ENCODE measurements around the gene DCP1B. TPM values are rescaled to one million over a fixed set of nuclear protein-coding genes. Genes with fewer than 3 reads are reported as not detected.

DCP1B gene
- total RNA-seq, 1 donor from 2014 or later, result 23.3 TPM

- H3K4me1 ChIP-seq, result no peaks in the 10 kb centered on the region
- no peak for DNase-seq (ENCODE audit: low spot score in 2 of 2)
- H3K27ac ChIP-seq, result no peak overlapping the region
- H3K27me3 ChIP-seq, result no peaks in the 10 kb centered on the region
- no peak overlapping the region for H3K4me3 ChIP-seq
- intact Hi-C loops (cut with DNase I), result no loop called here
- H3K9me3 ChIP-seq, result no peaks in the 10 kb centered on the region
- TF ChIP-seq, protein P1, sequence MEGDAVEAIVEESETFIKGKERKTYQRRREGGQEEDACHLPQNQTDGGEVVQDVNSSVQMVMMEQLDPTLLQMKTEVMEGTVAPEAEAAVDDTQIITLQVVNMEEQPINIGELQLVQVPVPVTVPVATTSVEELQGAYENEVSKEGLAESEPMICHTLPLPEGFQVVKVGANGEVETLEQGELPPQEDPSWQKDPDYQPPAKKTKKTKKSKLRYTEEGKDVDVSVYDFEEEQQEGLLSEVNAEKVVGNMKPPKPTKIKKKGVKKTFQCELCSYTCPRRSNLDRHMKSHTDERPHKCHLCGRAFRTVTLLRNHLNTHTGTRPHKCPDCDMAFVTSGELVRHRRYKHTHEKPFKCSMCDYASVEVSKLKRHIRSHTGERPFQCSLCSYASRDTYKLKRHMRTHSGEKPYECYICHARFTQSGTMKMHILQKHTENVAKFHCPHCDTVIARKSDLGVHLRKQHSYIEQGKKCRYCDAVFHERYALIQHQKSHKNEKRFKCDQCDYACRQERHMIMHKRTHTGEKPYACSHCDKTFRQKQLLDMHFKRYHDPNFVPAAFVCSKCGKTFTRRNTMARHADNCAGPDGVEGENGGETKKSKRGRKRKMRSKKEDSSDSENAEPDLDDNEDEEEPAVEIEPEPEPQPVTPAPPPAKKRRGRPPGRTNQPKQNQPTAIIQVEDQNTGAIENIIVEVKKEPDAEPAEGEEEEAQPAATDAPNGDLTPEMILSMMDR (IDR thresholded peaks at IDR 0.05), result no peak
- H3K36me3 ChIP-seq, result no peaks in the 10 kb centered on the region
Observed at GRCh38 chr12:2027351-2027750, 23.1 kb upstream of the DCP1B start.

- Histone ChIP-seq H3K27me3 (no peaks in the 10 kb centered on the region), H3K4me1 (no peaks in the 10 kb centered on the region), H3K36me3 (no peaks in the 10 kb centered on the region), H3K9me3 (no peaks in the 10 kb centered on the region), H3K27ac (no peak overlapping the region), H3K4me3 (no peak overlapping the region)
- no peak for DNase-seq (ENCODE audit: low spot score in 2 of 2)
- intact Hi-C loops (cut with DNase I), result no loop called here
- TF ChIP-seq, protein P1 (IDR thresholded peaks at IDR 0.05), result no peak
Observed at GRCh38 chr12:2023365-2023764, 19.1 kb upstream of the DCP1B start.

- intact Hi-C loops (cut with DNase I), result no loop called here
Observed at GRCh38 chr12:2020511-2020910, 16.3 kb upstream of the DCP1B start.

GRCh38 chr12:2019126-2019525, 14.9 kb upstream of the DCP1B start:
- H3K4me1 ChIP-seq, result no peaks in the 10 kb centered on the region
- intact Hi-C loops (cut with DNase I), result no loop called here

More at GRCh38 chr12:2020511-2020910, 16.3 kb upstream of the DCP1B start:
- Histone ChIP-seq H3K27ac (no peak overlapping the region), H3K9me3 (no peaks in the 10 kb centered on the region), H3K27me3 (no peaks in the 10 kb centered on the region), H3K4me3 (no peak overlapping the region), H3K4me1 (no peaks in the 10 kb centered on the region), H3K36me3 (no peaks in the 10 kb centered on the region)
- TF ChIP-seq, protein P1 (IDR thresholded peaks at IDR 0.05), result no peak
- no peak for DNase-seq (ENCODE audit: low spot score in 2 of 2)

GRCh38 chr12:2018391-2018790, 14.1 kb upstream of the DCP1B start:
- no peak for DNase-seq (ENCODE audit: low spot score in 2 of 2)
- H3K27ac ChIP-seq, result no peak overlapping the region
- intact Hi-C loops (cut with DNase I), result no loop called here

More at GRCh38 chr12:2019126-2019525, 14.9 kb upstream of the DCP1B start:
- TF ChIP-seq, protein P1 (IDR thresholded peaks at IDR 0.05), result no peak
- H3K4me3 ChIP-seq, result no peak overlapping the region
- H3K27me3 ChIP-seq, result no peaks in the 10 kb centered on the region
- no peak for DNase-seq (ENCODE audit: low spot score in 2 of 2)
- no peaks in the 10 kb centered on the region for H3K9me3 ChIP-seq
- H3K36me3 ChIP-seq, result no peaks in the 10 kb centered on the region
- H3K27ac ChIP-seq, result no peak overlapping the region

More at GRCh38 chr12:2018391-2018790, 14.1 kb upstream of the DCP1B start:
- TF ChIP-seq, protein P1 (IDR thresholded peaks at IDR 0.05), result no peak
- H3K4me1 ChIP-seq, result no peaks in the 10 kb centered on the region
- no peak overlapping the region for H3K4me3 ChIP-seq
- H3K9me3 ChIP-seq, result no peaks in the 10 kb centered on the region
- no peaks in the 10 kb centered on the region for H3K27me3 ChIP-seq
- no peaks in the 10 kb centered on the region for H3K36me3 ChIP-seq

All from ascending aorta (tissue), 2 donors.